Measurements from ENCODE around the gene MED13L. TPM values are rescaled to one million over a fixed set of nuclear protein-coding genes. Genes with fewer than 3 reads are reported as not detected.

The MED13L gene
- total RNA-seq, 1 experiment from 2014 or later, result 80.5 TPM

GRCh38 chr12:116057356-116057755 lies 220.1 kb downstream of the MED13L start:
- ChIA-PET POLR2A (no interaction called here), CTCF (no interaction called here)
- no peak overlapping the region for H3K27ac Mint-ChIP-seq
- H3K9me3 Mint-ChIP-seq, result no peaks in the 10 kb centered on the region
- H3K27me3 Mint-ChIP-seq (ENCODE audit: low read depth), result no peaks in the 10 kb centered on the region; the same call in 1 of the 2 replicates
- ATAC-seq, result no peak
- no peak for TF ChIP-seq ZNF263 (CRISPR knock-in tag; IDR thresholded peaks at IDR 0.05; ENCODE audit: low read depth)
- TF ChIP-seq, protein P1, sequence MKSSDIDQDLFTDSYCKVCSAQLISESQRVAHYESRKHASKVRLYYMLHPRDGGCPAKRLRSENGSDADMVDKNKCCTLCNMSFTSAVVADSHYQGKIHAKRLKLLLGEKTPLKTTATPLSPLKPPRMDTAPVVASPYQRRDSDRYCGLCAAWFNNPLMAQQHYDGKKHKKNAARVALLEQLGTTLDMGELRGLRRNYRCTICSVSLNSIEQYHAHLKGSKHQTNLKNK (CRISPR knock-in tag; IDR thresholded peaks at IDR 0.05), result no peak
- TF ChIP-seq GRHL2 (CRISPR knock-in tag; IDR thresholded peaks at IDR 0.05; ENCODE audit: insufficient replicate concordance, severe bottlenecking), result no peak
- no peak for TF ChIP-seq ETV6 (CRISPR knock-in tag; IDR thresholded peaks at IDR 0.05)
- DNase-seq (ENCODE audit: low spot score), result no peak
- peaks cover 9% of the 10 kb centered on the region for H3K4me1 Mint-ChIP-seq
- no peak overlapping the region for H3K4me3 Mint-ChIP-seq
- no peaks in the 10 kb centered on the region for H3K36me3 Mint-ChIP-seq

- H3K36me3 Mint-ChIP-seq, result no peaks in the 10 kb centered on the region
- no peaks in the 10 kb centered on the region for H3K9me3 Mint-ChIP-seq
- H3K27ac Mint-ChIP-seq, result 0 out of 2 replicates have a peak overlapping the region, but pooled peaks have one; percentile 15
- H3K4me3 Mint-ChIP-seq, result no peak overlapping the region
- CTCF ChIA-PET, result interaction anchor here (0.9 to 1.4 kb wide), 3 partner anchors 40 to 180 kb away, joined by 3 to 4 read pairs (median 3); no protein-coding TSS in a partner anchor
- DNase-seq (ENCODE audit: low spot score), result no peak
- TF ChIP-seq, protein P2, sequence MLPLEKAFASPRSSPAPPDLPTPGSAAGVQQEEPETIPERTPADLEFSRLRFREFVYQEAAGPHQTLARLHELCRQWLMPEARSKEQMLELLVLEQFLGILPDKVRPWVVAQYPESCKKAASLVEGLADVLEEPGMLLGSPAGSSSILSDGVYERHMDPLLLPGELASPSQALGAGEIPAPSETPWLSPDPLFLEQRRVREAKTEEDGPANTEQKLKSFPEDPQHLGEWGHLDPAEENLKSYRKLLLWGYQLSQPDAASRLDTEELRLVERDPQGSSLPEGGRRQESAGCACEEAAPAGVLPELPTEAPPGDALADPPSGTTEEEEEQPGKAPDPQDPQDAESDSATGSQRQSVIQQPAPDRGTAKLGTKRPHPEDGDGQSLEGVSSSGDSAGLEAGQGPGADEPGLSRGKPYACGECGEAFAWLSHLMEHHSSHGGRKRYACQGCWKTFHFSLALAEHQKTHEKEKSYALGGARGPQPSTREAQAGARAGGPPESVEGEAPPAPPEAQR (CRISPR knock-in tag; IDR thresholded peaks at IDR 0.05), result no peak
- TF ChIP-seq ZNF317 (CRISPR knock-in tag; IDR thresholded peaks at IDR 0.05; ENCODE audit: borderline replicate concordance, low read depth) (no peak), ZNF121 (CRISPR knock-in tag; IDR thresholded peaks at IDR 0.05) (no peak), MXD4 (CRISPR knock-in tag; IDR thresholded peaks at IDR 0.05; ENCODE audit: borderline replicate concordance) (no peak), ZNF423 (CRISPR knock-in tag; IDR thresholded peaks at IDR 0.05) (no peak), AFF4 (CRISPR knock-in tag; IDR thresholded peaks at IDR 0.05; ENCODE audit: borderline replicate concordance) (no peak), FOXJ3 (CRISPR knock-in tag; IDR thresholded peaks at IDR 0.05; ENCODE audit: borderline replicate concordance) (no peak), NR3C1 (CRISPR knock-in tag; conservative IDR thresholded peaks at IDR 0.05; ENCODE audit: low read depth) (no peak), NFATC4 (CRISPR knock-in tag; IDR thresholded peaks at IDR 0.05) (no peak), SMAD4 (CRISPR knock-in tag; IDR thresholded peaks at IDR 0.05) (no peak), IRF2 (CRISPR knock-in tag; IDR thresholded peaks at IDR 0.05; ENCODE audit: borderline replicate concordance, low read depth) (no peak), RORB (CRISPR knock-in tag; IDR thresholded peaks at IDR 0.05) (no peak), ZNF219 (CRISPR knock-in tag; IDR thresholded peaks at IDR 0.05; ENCODE audit: borderline replicate concordance) (no peak)
- TF ChIP-seq, protein P3, sequence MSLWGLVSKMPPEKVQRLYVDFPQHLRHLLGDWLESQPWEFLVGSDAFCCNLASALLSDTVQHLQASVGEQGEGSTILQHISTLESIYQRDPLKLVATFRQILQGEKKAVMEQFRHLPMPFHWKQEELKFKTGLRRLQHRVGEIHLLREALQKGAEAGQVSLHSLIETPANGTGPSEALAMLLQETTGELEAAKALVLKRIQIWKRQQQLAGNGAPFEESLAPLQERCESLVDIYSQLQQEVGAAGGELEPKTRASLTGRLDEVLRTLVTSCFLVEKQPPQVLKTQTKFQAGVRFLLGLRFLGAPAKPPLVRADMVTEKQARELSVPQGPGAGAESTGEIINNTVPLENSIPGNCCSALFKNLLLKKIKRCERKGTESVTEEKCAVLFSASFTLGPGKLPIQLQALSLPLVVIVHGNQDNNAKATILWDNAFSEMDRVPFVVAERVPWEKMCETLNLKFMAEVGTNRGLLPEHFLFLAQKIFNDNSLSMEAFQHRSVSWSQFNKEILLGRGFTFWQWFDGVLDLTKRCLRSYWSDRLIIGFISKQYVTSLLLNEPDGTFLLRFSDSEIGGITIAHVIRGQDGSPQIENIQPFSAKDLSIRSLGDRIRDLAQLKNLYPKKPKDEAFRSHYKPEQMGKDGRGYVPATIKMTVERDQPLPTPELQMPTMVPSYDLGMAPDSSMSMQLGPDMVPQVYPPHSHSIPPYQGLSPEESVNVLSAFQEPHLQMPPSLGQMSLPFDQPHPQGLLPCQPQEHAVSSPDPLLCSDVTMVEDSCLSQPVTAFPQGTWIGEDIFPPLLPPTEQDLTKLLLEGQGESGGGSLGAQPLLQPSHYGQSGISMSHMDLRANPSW (CRISPR knock-in tag; conservative IDR thresholded peaks at IDR 0.05; ENCODE audit: low read depth), result no peak
- H3K27me3 Mint-ChIP-seq (ENCODE audit: low read depth), result no peaks in the 10 kb centered on the region
- POLR2A ChIA-PET, result no interaction called here
- ATAC-seq, result no peak
- peaks cover 9% of the 10 kb centered on the region for H3K4me1 Mint-ChIP-seq
Observed at GRCh38 chr12:116055895-116056607, 221.4 kb downstream of the MED13L start.

All from WTC11 (cell line).